Femur (tissue), 1 donor: Measurements from ENCODE around the gene SAMD14.
"Not testable (repeated sequence)": the region's sequence is repeated elsewhere in the genome, so short reads cannot be mapped to it uniquely, and the experiment has no call there.

Experiments used
- DNase-seq: peaks from one replicate; pipeline ENCODE4 v3.0.0-alpha.2; 2017

The SAMD14 gene

DNA sequence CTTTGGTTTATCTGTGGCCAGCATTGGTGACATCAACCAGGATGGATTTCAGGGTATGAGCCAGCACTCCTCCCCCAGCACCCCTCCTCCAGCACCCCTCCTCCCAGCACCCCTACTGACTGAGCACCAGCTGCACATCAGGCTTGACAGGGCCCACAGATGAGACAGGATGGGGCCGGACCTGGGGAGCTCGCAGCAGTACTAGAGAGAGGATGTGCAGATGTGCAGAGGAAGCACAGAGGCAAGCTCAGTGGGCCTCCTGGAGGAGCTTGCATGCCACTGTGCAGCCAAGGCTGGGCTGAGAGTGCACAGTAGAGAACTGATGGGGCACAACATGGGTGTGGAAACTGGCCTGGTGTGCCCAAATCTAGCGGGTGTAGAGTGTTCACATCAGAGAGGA lies 57.8 kb downstream of the SAMD14 start:
- DNase-seq, result no peak

GRCh38 chr17:50071692-50072091 lies 58.3 kb downstream of the SAMD14 start:
- no peak for DNase-seq

- no peak for DNase-seq
Observed at GRCh38 chr17:50070908-50071680, 58.9 kb downstream of the SAMD14 start.

DNA sequence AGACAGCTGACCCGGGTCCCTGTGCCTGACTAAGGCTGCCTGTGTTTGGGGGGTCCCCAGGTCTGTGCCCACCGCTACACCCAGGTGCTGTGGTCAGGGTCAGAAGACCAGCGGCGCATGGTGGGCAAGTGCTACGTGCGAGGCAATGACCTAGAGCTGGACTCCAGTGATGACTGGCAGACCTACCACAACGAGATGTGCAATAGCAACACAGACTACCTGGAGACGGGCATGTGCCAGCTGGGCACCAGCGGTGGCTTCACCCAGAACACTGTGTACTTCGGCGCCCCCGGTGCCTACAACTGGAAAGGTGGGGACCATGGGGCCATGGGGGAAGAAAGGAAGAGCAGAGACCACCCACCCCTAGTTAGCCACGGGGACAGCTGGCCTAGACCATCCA lies 62.0 kb downstream of the SAMD14 start:
- no peak for DNase-seq

DNA sequence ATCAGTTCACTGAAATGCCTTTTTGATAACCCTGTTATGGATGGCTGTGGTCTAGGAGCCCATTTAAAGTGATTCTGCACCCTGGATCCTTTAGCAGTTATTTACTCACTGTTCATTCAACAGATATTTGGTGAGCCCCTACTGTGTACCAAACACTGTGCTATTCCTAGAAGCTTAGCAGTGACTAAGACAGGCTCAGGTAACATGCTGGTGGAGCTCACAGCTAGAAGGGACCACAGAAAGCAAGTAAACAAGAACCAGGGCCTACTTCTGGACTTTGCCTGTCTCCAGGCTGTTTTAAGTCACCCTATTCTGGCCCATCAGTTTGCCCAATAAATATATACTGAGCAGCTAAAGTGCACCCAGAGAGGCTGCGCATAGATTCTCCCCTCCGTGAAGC lies 63.0 kb downstream of the SAMD14 start:
- DNase-seq, result no peak

DNA sequence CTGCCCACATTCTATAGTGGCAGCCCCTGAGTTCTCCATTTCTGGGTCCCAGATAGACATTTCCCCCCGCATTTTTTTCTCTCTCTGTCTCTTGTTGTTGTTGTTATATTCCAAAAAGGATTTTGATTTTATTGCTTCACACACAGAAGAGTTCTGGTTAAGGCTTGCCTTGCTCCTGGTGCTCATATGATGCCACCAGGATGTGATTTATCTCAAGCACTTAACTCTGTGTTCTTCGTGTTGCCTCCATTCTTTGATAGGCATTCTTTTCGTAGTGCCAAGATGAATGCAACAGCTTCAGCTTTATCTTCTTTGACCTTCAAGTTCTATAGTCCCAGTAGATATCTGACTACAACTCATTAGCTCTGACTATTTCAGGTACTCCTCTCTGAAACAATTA lies 64.9 kb downstream of the SAMD14 start:
- DNase-seq, result no peak

- DNase-seq, result no peak
Observed at GRCh38 chr17:50064253-50065001, 65.5 kb downstream of the SAMD14 start.

GRCh38 chr17:50063561-50064252 lies 66.3 kb downstream of the SAMD14 start:
- no peak for DNase-seq

GRCh38 chr17:50062293-50063243 lies 67.4 kb downstream of the SAMD14 start:
- DNase-seq, result peak; percentile 68

DNA sequence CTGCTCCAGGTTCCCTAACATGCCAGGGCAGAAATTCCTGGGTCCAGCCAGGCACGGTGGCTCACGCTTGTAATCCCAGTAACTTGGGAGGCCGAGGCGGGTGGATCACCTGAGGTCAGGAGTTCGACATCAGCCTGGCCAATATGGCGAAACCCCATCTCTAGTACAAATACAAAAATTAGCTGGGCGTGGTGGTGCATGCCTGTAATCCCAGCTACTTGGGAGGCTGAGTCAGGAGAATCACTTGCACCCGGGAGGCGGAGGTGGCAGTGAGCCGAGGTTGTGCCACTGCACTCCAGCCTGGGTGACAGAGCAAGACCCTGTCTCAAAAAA lies 68.3 kb downstream of the SAMD14 start:
- not testable (repeated sequence) for DNase-seq

DNA sequence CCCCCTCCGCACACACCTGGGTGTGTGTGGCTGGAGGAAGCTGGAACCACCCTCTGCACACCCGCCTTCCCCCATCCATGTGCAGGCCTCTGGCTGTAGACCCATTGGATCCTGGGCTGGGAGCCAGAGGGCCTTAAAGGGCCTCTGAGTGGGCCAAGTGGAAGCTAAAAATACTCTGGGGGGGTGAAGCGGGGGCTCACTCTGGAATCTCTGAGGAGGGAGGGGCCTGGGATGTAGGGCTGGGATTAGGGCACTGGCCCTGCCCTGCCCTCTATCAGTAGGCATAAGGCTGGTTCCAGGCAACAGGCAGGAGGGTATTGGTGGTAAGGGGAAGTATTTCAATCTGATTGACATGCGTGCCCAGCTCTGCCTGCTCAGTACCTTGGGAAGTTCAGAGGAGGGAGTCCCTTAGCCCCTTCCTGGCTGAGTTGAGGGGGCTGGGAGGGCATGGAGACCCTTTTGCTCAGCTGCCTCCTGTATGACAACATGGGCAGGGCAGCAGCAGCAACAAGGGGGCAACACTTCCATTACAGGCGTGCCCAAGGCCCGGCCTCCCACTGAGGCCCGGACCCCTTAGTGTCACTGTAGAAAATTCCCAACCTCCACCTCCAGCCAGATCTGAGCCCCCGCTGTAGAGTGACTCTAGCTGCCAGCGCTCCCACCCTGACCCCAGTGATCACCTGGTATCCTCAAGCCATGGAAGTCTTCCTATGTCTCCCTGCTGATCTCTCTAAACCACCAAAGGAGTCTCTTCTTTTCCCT lies 68.8 kb downstream of the SAMD14 start:
- peak; percentile 87 for DNase-seq
